Aorta (tissue), 5 donors: ENCODE results near the gene KRTAP10-12. TPM values are rescaled to one million over a fixed set of nuclear protein-coding genes. Genes with fewer than 3 reads are reported as not detected.

Experiments used
- ATAC-seq: fragments of 200-7000 bp; cut with Tn5 transposase; one replicate; pipeline ENCODE4 v1.9.1; 2022; ENCODE audit warnings: moderate library complexity; ENCODE audit not compliant: low FRiP score
- DNase-seq, 2 donors: peaks; one replicate each; pipeline ENCODE4 v3.0.0-alpha.2; 2020
- H3K27ac ChIP-seq, 2 donors: one replicate each; pipeline ENCODE4 v1.5.1; 2013; ENCODE audit warnings: low read length in 2 of 2, mild to moderate bottlenecking in 2 of 2, moderate library complexity in 2 of 2, control low read depth in 1 of 2, inconsistent platforms in 1 of 2, low read depth in 1 of 2
- H3K27me3 ChIP-seq, 2 donors: one replicate each; pipeline ENCODE4 v1.6.1; 2013; ENCODE audit warnings: control low read depth in 1 of 2, low read length in 1 of 2, mild to moderate bottlenecking in 1 of 2, moderate library complexity in 1 of 2; ENCODE audit not compliant: insufficient read depth in 2 of 2, control insufficient read depth in 1 of 2
- H3K36me3 ChIP-seq, 2 donors: one replicate each; pipeline ENCODE4 v1.6.1; 2013; ENCODE audit warnings: control low read depth in 1 of 2, low read length in 1 of 2, mild to moderate bottlenecking in 1 of 2; ENCODE audit not compliant: insufficient read depth in 2 of 2, control insufficient read depth in 1 of 2
- H3K4me1 ChIP-seq, 2 donors: one replicate each; pipeline ENCODE4 v1.6.1; 2013; ENCODE audit warnings: low read length in 2 of 2, control low read depth in 1 of 2, mild to moderate bottlenecking in 1 of 2, moderate library complexity in 1 of 2; ENCODE audit not compliant: insufficient read depth in 2 of 2, control insufficient read depth in 1 of 2
- H3K4me3 ChIP-seq, 2 donors: one replicate each; pipeline ENCODE4 v1.5.1; 2013; ENCODE audit warnings: low read length in 2 of 2, control low read depth in 1 of 2, mild to moderate bottlenecking in 1 of 2
- H3K9me3 ChIP-seq: one replicate; pipeline ENCODE4 v1.6.1; 2013; ENCODE audit warnings: mild to moderate bottlenecking, low read length; ENCODE audit not compliant: control insufficient read depth
- WGBS, 2 donors: extraction: QIAGEN DNeasy Blood & Tissue Kit; methylation state at CpG; one replicate each; pipeline ENCODE4 v1.1.7; 2013; 5-methylcytosine and 5-hydroxymethylcytosine counted together
- intact Hi-C, 2 donors: fragments of 100-400 bp; cut with DNase I; formaldehyde crosslinking; loops; one replicate each; pipeline versions ENCODE4 v1.14.2 to v1.15.0; 2022
- polyA plus RNA-seq, 2 donors: library from polyadenylated mRNA; stranded (reverse); fragments of 200-250 nt; gene quantifications; one replicate each; pipeline ENCODE4 v1.2.3, GENCODE V29; 2013
- total RNA-seq, 2 donors: library from RNA; stranded (reverse); fragmentation: NEBNext Ultra II Directional; extraction: Animal tissue kit (Norgen Biotek cat#: 25700); gene quantifications; one replicate each; pipeline ENCODE4 v1.2.1, GENCODE V29; 2021
- donor health status: healthy with polysubstance abuse.
- donor health status: Bipolar disorder and iron deficiency.
- donor health status: DM: no; HTN: no; CAD: no.
- donor health status: DM: no; HTN: no; CAD: no.
- donor health status: DM: yes; HTN: yes; CAD: no.

Gene KRTAP10-12
- total and polyA plus RNA-seq, 4 donors = not detected

DNA sequence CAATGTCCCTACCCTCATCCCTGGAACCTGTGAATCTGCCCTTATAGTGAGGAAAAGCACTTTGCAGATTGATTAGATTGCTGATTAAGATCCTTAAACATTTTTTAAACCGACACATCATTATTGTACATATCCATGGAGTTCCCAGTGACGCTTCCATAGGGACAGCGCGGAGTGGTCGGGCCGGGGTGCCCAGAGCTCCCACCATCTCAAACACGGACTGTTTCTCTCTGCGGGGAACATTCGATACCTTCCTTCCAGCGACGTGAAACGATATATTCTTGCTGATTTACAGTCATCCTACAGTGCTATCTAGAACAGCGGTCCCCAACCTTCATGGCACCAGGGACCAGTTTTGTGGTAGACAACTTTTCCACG is 4.0 kb downstream of the KRTAP10-12 start:
- Histone ChIP-seq H3K27me3 (no peaks in the 10 kb centered on the region), H3K36me3 (no peaks in the 10 kb centered on the region), H3K4me1 (no peaks in the 10 kb centered on the region), H3K4me3 (no peak overlapping the region), H3K9me3 (peaks cover under 1% of the 10 kb centered on the region), H3K27ac (no peak overlapping the region)
- intact Hi-C loops = no loop called here
- DNase-seq = no peak
- ATAC-seq = no peak
- WGBS, 2 donors = 85 to 89% methylated on average over 14 of the region's 14 CpGs

DNA sequence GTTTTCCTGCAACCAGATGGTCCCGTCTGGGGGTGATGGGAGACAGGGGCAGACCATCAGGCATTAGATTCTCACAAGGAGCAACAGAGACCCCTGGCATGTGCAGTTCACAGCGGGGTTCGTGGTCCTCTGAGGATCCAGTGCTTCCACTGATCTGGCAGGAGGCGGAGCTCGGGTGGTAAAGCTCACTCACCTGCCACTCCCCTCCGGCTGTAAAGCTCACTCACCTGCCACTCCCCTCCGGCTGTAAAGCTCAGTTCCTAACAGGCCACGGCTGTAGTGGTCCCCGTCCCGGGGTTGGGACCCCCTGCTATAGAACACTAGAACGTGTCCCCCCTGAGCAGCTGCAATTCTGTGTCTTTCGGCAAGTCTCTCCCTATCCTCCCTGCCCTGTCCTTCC is 4.6 kb downstream of the KRTAP10-12 start:
- DNase-seq (no peak), ATAC-seq (no peak)
- Histone ChIP-seq H3K27ac (no peak overlapping the region), H3K36me3 (no peaks in the 10 kb centered on the region), H3K4me1 (no peaks in the 10 kb centered on the region), H3K4me3 (no peak overlapping the region), H3K9me3 (peaks cover 4% of the 10 kb centered on the region), H3K27me3 (no peaks in the 10 kb centered on the region)
- intact Hi-C loops = no loop called here
- WGBS, 2 donors = 61 to 65% methylated on average over 12 of the region's 12 CpGs

- H3K4me1 ChIP-seq = no peaks in the 10 kb centered on the region
- H3K36me3 ChIP-seq = no peaks in the 10 kb centered on the region
- H3K9me3 ChIP-seq = peaks cover 4% of the 10 kb centered on the region
- no peaks in the 10 kb centered on the region for H3K27me3 ChIP-seq
- WGBS, 2 donors = 79 to 85% methylated on average over 20 to 22 of the region's 22 CpGs
- intact Hi-C loops = no loop called here
- DNase-seq = no peak
- H3K4me3 ChIP-seq = no peak overlapping the region
- no peak for ATAC-seq
- H3K27ac ChIP-seq = no peak overlapping the region
Measured at GRCh38 chr21:44702111-44702972, 5.4 kb downstream of the KRTAP10-12 start.

DNA sequence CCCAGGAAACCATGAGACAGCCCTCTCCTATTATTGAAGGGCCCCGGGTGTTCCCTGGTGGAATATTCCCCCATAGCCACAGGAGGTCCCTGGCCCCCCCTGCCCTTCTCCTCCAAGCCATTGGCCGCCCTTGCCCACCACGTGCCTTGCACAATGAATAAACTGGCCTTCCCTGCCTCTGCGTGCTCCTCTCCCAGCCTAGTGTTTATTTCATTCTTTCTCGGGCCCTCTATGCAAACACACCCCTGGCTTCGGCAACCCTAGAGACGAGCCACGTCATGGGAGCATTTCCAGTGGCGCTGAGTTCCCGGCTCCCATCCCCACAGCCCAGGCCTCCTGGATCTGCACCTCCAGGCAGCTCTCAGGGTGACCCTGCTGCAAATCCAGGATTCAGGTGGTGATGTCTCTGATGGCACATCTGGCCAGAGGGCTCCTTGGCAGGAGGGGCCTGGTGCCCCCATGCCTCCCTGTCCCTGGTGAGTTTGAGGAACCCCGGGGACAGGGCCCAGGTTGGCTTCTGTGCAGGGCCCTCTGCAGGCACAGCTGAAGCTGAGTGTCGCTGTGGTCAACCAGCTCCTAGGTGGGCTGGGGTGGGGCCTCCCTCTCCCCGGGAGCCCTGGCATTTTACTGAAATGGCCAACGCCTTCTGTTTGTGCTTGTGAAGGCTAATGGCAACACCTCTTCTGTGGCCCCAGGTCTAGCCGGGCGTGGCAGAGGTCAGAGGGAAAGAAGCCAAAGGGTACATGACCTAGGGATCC is 6.2 kb downstream of the KRTAP10-12 start:
- DNase-seq = no peak
- no peaks in the 10 kb centered on the region for H3K36me3 ChIP-seq
- no peak overlapping the region for H3K27ac ChIP-seq
- H3K4me3 ChIP-seq = no peak overlapping the region
- H3K27me3 ChIP-seq = no peaks in the 10 kb centered on the region
- ATAC-seq = no peak
- peaks cover 4% of the 10 kb centered on the region for H3K9me3 ChIP-seq
- H3K4me1 ChIP-seq = no peaks in the 10 kb centered on the region
- 80 to 85% methylated on average over 16 of the region's 16 CpGs for WGBS, 2 donors
- intact Hi-C loops = no loop called here

DNA sequence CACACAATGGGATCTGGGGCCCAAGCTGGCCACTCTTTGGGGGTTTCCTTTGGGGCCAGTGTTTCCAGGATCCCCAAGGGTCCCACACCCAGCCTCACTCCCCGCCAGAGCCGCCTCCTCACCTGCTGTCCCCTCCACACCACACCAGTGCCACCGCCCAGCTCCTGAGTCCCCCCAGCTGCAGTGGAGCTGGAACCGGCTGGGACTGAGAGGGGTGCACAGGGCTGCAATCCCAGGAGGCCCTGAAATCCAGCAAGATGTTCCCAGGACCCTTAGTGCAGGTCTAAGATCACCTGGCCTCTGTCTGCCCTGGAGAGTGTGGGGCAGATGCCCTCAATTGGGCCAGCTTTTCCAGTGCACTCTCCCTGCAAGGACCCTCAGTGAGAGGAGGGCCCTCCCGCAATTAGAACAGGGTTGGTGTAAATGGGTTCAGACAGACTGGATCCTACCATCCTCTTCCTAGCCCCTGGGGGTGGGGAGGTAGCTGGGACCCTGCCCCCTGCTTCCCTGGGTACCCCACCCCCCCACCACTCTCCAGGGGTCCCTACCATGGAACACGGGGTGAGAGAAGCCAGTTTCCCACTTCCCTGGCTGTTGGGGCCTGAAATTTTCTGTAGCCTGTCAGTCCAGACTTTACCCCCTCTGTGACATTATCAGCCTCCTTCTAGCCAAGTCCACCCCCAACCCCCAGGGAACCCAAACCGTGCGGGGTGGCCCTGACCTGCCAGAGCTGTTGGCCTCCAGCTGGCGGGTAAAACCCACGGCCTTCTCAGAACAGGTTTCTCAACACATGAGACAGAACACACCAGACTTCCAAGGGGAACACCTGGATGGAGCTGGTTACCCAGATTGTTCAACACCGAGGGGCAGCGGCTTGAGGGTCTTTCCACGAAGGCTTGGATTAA is 7.0 kb downstream of the KRTAP10-12 start:
- Histone ChIP-seq H3K27ac (no peak overlapping the region), H3K36me3 (no peaks in the 10 kb centered on the region), H3K27me3 (no peaks in the 10 kb centered on the region), H3K4me3 (no peak overlapping the region), H3K9me3 (peaks cover 4% of the 10 kb centered on the region), H3K4me1 (no peaks in the 10 kb centered on the region)
- intact Hi-C loops = no loop called here
- DNase-seq (no peak), ATAC-seq (no peak)
- WGBS, 2 donors = 72 to 74% methylated on average over 13 of the region's 13 CpGs

GRCh38 chr21:44704636-44705001 is 7.6 kb downstream of the KRTAP10-12 start:
- no peak for DNase-seq
- H3K27me3 ChIP-seq = no peaks in the 10 kb centered on the region

DNA sequence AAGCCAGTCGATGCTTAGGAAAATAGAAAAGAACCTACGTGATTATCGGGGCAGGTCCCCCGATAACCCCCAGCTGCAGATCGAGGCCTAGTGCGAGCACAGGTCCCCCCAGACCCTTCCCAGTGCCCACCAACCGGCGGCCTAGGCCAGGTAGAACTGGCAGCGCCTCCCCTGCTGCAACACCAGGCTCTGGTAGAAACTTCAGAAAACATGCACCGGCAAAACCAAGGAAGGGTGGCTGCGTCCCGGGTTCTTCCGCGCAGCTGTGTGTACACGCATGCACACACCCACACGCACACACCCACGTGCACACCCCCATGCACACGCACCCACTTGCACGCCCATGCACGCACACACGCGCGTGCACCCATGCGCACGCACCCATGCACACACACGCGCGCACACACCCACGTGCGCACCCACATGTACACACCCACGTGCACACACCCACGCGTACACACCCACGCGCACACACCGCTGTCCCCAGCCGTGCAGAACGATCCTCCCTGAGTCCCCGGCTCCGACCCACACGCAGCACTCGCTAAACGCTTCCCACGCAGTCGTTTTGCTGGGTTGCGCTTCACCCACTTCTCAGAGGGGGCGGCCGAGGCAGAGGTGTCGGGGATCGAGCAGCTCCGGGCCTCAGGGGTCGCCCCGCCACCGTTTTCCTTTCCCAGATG is 9.2 kb downstream of the KRTAP10-12 start:
- ATAC-seq (no peak), DNase-seq (peak in 1 of 2 donors; percentile 60)
- H3K27me3 ChIP-seq = no peaks in the 10 kb centered on the region
- no peaks in the 10 kb centered on the region for H3K4me1 ChIP-seq
- H3K36me3 ChIP-seq = no peaks in the 10 kb centered on the region
- H3K4me3 ChIP-seq = no peak overlapping the region
- H3K27ac ChIP-seq = no peak overlapping the region
- H3K9me3 ChIP-seq = peaks cover 4% of the 10 kb centered on the region
- 42 to 49% methylated on average over 54 of the region's 54 CpGs for whole genome bisulfite sequencing, 2 donors
- intact Hi-C loops = no loop called here

More at GRCh38 chr21:44704636-44705001, 7.6 kb downstream of the KRTAP10-12 start:
- H3K9me3 ChIP-seq = peaks cover 4% of the 10 kb centered on the region
- no peaks in the 10 kb centered on the region for H3K4me1 ChIP-seq
- WGBS, 2 donors = 72 to 74% methylated on average over 13 of the region's 13 CpGs
- intact Hi-C loops = no loop called here
- ATAC-seq = no peak
- no peaks in the 10 kb centered on the region for H3K36me3 ChIP-seq
- H3K27ac ChIP-seq = no peak overlapping the region
- no peak overlapping the region for H3K4me3 ChIP-seq
